Sigmoid colon (tissue), 4 donors: ENCODE results near the gene ZCCHC17.

Experiments
- EP300 ChIP-seq, 4 donors: sonication (generic); formaldehyde crosslinking; IDR thresholded peaks; one replicate each; pipeline ENCODE4 v1.6.1; 2017; ENCODE audit warnings: antibody characterized with exemption in 4 of 4
- POLR2A ChIP-seq, 2 donors: fragments of 450-650 bp; IDR thresholded peaks; one replicate each; pipeline ENCODE4 v1.6.1; 2016; ENCODE audit warnings: antibody characterized with exemption in 2 of 2, mild to moderate bottlenecking in 2 of 2, moderate library complexity in 2 of 2
- POLR2AphosphoS5 ChIP-seq, 4 donors: sonication (generic); formaldehyde crosslinking; IDR thresholded peaks; one replicate each; pipeline ENCODE4 v1.6.1; 2017; ENCODE audit warnings: antibody characterized with exemption in 4 of 4
- TF ChIP-seq, protein P1 (sequence below), 4 experiments: fragments of 450-650 bp in 3 of 4; fragments of 200-600 bp in 1 of 4; IDR thresholded peaks; one replicate each; pipeline ENCODE4 v1.5.1; 2016 to 2019; ENCODE audit warnings: antibody characterized with exemption in 4 of 4, mild to moderate bottlenecking in 3 of 4, moderate library complexity in 2 of 4

DNA sequence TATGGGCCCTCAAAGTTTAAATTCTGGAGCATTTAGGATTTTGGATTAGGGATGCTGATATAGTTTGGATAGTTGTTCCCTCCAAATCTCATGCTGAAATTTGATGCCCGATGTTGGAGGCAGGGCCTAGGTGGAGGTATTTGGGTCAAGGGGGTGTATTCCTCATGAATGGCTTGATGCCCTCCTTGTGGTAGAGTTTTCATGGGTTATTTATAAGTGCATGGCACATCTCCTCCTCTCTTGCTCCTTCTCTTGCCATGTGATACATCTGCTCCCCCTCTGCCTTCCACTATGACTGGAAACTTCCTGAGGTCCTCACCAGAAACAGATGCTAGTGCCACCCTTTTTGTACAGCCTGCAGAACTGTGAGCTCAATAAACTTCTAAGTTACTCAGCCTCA is 39.6 kb upstream of the ZCCHC17 start:
- TF ChIP-seq POLR2A (IDR thresholded peaks at IDR 0.05) = no peak
- TF ChIP-seq, protein P1, sequence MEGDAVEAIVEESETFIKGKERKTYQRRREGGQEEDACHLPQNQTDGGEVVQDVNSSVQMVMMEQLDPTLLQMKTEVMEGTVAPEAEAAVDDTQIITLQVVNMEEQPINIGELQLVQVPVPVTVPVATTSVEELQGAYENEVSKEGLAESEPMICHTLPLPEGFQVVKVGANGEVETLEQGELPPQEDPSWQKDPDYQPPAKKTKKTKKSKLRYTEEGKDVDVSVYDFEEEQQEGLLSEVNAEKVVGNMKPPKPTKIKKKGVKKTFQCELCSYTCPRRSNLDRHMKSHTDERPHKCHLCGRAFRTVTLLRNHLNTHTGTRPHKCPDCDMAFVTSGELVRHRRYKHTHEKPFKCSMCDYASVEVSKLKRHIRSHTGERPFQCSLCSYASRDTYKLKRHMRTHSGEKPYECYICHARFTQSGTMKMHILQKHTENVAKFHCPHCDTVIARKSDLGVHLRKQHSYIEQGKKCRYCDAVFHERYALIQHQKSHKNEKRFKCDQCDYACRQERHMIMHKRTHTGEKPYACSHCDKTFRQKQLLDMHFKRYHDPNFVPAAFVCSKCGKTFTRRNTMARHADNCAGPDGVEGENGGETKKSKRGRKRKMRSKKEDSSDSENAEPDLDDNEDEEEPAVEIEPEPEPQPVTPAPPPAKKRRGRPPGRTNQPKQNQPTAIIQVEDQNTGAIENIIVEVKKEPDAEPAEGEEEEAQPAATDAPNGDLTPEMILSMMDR (IDR thresholded peaks at IDR 0.05) = no peak
- no peak for TF ChIP-seq POLR2AphosphoS5 (IDR thresholded peaks at IDR 0.05)
- TF ChIP-seq EP300 (IDR thresholded peaks at IDR 0.05) = no peak
